Pancreas (tissue), 10 donors: ENCODE results near the gene LRRC10B. TPM values are rescaled to one million over a fixed set of nuclear protein-coding genes. Genes with fewer than 3 reads are reported as not detected.
A peak's percentile ranks its signal among the peaks of the same experiment; 100 is the strongest.

Experiments used
- ATAC-seq, 4 donors: fragments of 200-7000 bp; cut with Tn5 transposase; one replicate each; pipeline versions ENCODE4 v1.8.0 to v1.9.1; 2020; ENCODE audit warnings: mild to moderate bottlenecking in 4 of 4, moderate library complexity in 4 of 4
- DNase-seq, 6 donors: peaks; one replicate each; pipeline ENCODE4 v3.0.0-alpha.2; 2020
- FAIRE-seq: peaks from 2 replicates; lab custom pipeline; 2012; peaks lifted over from hg19 to GRCh38; lab: Jason Lieb, UNC
- H3K27ac ChIP-seq, 4 donors: fragments of 200-600 bp; sonication (generic); 1 replicate in 3 of 4; 2 replicates in 1 of 4; pipeline versions ENCODE4 v1.5.0 to v1.8.0; 2020
- H3K27me3 ChIP-seq, 4 donors: fragments of 200-600 bp; one replicate each; pipeline ENCODE4 v1.8.0; 2021
- H3K36me3 ChIP-seq, 3 donors: fragments of 200-600 bp; sonication (generic) in 1 of 3; one replicate each; pipeline versions ENCODE4 v1.5.0 to v1.8.0; 2020 to 2021
- H3K4me1 ChIP-seq, 3 donors: fragments of 200-600 bp; one replicate each; pipeline ENCODE4 v1.8.0; 2021
- H3K4me3 ChIP-seq, 4 donors: fragments of 200-600 bp; sonication (generic) in 2 of 4; one replicate each; pipeline versions ENCODE4 v1.5.0 to v1.8.0; 2020 to 2021
- H3K9me3 ChIP-seq, 4 donors: fragments of 200-600 bp; one replicate each; pipeline ENCODE4 v1.8.0; 2021
- CTCF ChIP-seq, 4 donors: fragments of 200-600 bp; sonication (generic) in 3 of 4; IDR thresholded peaks; one replicate each; pipeline versions ENCODE4 v1.5.0 to v1.8.0; 2021; ENCODE audit warnings: antibody characterized with exemption in 4 of 4
- WGBS, 2 donors: extraction: QIAGEN DNeasy Blood & Tissue Kit; methylation state at CpG; one replicate each; pipeline ENCODE4 v1.1.7; 2013; 5-methylcytosine and 5-hydroxymethylcytosine counted together
- intact Hi-C, 3 donors: fragments of 100-400 bp; cut with DNase I; formaldehyde crosslinking; loops; one replicate each; pipeline versions ENCODE4 v1.11.1 to v1.14.2; 2022
- polyA plus RNA-seq, 2 donors: library from polyadenylated mRNA; stranded (reverse); fragments of 200-250 nt; gene quantifications; one replicate each; pipeline ENCODE4 v1.2.3, GENCODE V29; 2013
- total RNA-seq, 6 donors: library from RNA; stranded (reverse); fragmentation: NEBNext Ultra II Directional in 4 of 6; extraction: Animal tissue kit (Norgen Biotek cat#: 25700) in 4 of 6; gene quantifications; one replicate each; pipeline versions ENCODE4 v1.2.1 to v1.2.4, GENCODE V29; 2021 to 2023
- donor health status: healthy with polysubstance abuse.
- donor health status: DM: no; HTN: no; CAD: no; lungs with moderate emphysema.
- donor health status: DM: no; HTN: no; CAD: no.
- donor health status: control.
- donor health status: control.
- donor health status: Bipolar disorder and iron deficiency.
- donor health status: DM: yes; HTN: yes; CAD: no.
- donor health status: DM: no; HTN: no; CAD: no.
- donor health status: DM: no; HTN: no; CAD: no.
- donor health status: DM: yes; HTN: yes; CAD: no.

The LRRC10B gene
- total and polyA plus RNA-seq, 8 donors: 0.28 to 10.2 (median 1.2) TPM

- DNase-seq (peak; percentile 66 to 79 (median 71)), FAIRE-seq (no peak), ATAC-seq (peak; percentile 81 to 88 (median 83))
- H3K4me3 ChIP-seq: peak overlapping the region in 1 of 4 donors; percentile 14
- H3K27ac ChIP-seq: peak overlapping the region; percentile 22 to 65 (median 57)
- TF ChIP-seq CTCF (IDR thresholded peaks at IDR 0.05): no peak
- H3K36me3 ChIP-seq: no peaks in the 10 kb centered on the region
- H3K4me1 ChIP-seq: no peaks in the 10 kb centered on the region
- intact Hi-C loops: no loop called here
- WGBS, 2 donors: 8 to 11% methylated on average over 19 of the region's 19 CpGs
- H3K9me3 ChIP-seq: no peaks in the 10 kb centered on the region
- H3K27me3 ChIP-seq: no peaks in the 10 kb centered on the region
These were observed 19.8 kb upstream of the LRRC10B start for GRCh38 chr11:61488651-61489291.

- H3K4me1 ChIP-seq: no peaks in the 10 kb centered on the region
- peak in 2 of 4 donors; percentile 4 to 7 for ATAC-seq
- H3K9me3 ChIP-seq: no peaks in the 10 kb centered on the region
- H3K4me3 ChIP-seq: no peak overlapping the region
- H3K27me3 ChIP-seq: no peaks in the 10 kb centered on the region
- peak in 1 of 6 donors; percentile 55 for DNase-seq
- no peak for FAIRE-seq
- WGBS, 2 donors: 72 to 74% methylated on average over 13 of the region's 13 CpGs
- TF ChIP-seq CTCF (IDR thresholded peaks at IDR 0.05): no peak
- no peaks in the 10 kb centered on the region for H3K36me3 ChIP-seq
- no peak overlapping the region for H3K27ac ChIP-seq
- intact Hi-C loops: no loop called here
These were observed 18.5 kb upstream of the LRRC10B start for GRCh38 chr11:61489833-61490721.

GRCh38 chr11:61491736-61492395 lies 16.7 kb upstream of the LRRC10B start:
- H3K27ac ChIP-seq: no peak overlapping the region
- TF ChIP-seq CTCF (IDR thresholded peaks at IDR 0.05): no peak
- no peaks in the 10 kb centered on the region for H3K27me3 ChIP-seq
- no peak overlapping the region for H3K4me3 ChIP-seq
- FAIRE-seq (no peak), DNase-seq (peak in 1 of 6 donors; percentile 50), ATAC-seq (no peak)
- H3K4me1 ChIP-seq: no peaks in the 10 kb centered on the region
- intact Hi-C loops: no loop called here
- 83 to 92% methylated on average over 10 to 12 of the region's 12 CpGs for WGBS, 2 donors
- H3K9me3 ChIP-seq: no peaks in the 10 kb centered on the region
- H3K36me3 ChIP-seq: no peaks in the 10 kb centered on the region

- Histone ChIP-seq H3K4me3 (no peak overlapping the region), H3K27ac (no peak overlapping the region), H3K4me1 (no peaks in the 10 kb centered on the region), H3K36me3 (no peaks in the 10 kb centered on the region), H3K9me3 (no peaks in the 10 kb centered on the region), H3K27me3 (no peaks in the 10 kb centered on the region)
- ATAC-seq: peak in 1 of 4 donors; percentile 25
- TF ChIP-seq CTCF (IDR thresholded peaks at IDR 0.05): no peak
- no peak for FAIRE-seq
- peak in 1 of 6 donors; percentile 20 for DNase-seq
- intact Hi-C loops: no loop called here
- WGBS, 2 donors: 45 to 50% methylated on average over 9 of the region's 9 CpGs
These were observed 14.1 kb upstream of the LRRC10B start for GRCh38 chr11:61494381-61494961.
